HG02763 (cell line): ENCODE data around the gene ADGRV1.

Source experiments
- ATAC-seq: cut with Tn5 transposase; IDR thresholded peaks from one replicate; pipeline ENCODE4 v1.9.1; 2021; ENCODE audit warnings: mild to moderate bottlenecking, moderate library complexity; ENCODE audit not compliant: unreplicated experiment

Gene ADGRV1

GRCh38 chr5:90865180-90865579 lies 306.6 kb downstream of the ADGRV1 start:
- no peak for ATAC-seq

- no peak for ATAC-seq
Measured at GRCh38 chr5:90866333-90866732, 307.7 kb downstream of the ADGRV1 start.

- no peak for ATAC-seq
Measured at GRCh38 chr5:90866915-90867731, 308.5 kb downstream of the ADGRV1 start.

- no peak for ATAC-seq
Measured at GRCh38 chr5:90868799-90869198, 310.2 kb downstream of the ADGRV1 start.

- ATAC-seq = no peak
Measured at GRCh38 chr5:90871391-90871991, 312.9 kb downstream of the ADGRV1 start.

GRCh38 chr5:90873033-90873517 lies 314.5 kb downstream of the ADGRV1 start:
- no peak for ATAC-seq

GRCh38 chr5:90874066-90874465 lies 315.5 kb downstream of the ADGRV1 start:
- ATAC-seq = no peak

- ATAC-seq = no peak
Measured at GRCh38 chr5:90875456-90875855, 316.9 kb downstream of the ADGRV1 start.

GRCh38 chr5:90876366-90876765 lies 317.8 kb downstream of the ADGRV1 start:
- no peak for ATAC-seq

- ATAC-seq = no peak
Measured at GRCh38 chr5:90877049-90877448, 318.5 kb downstream of the ADGRV1 start.

GRCh38 chr5:90878081-90878480 lies 319.5 kb downstream of the ADGRV1 start:
- no peak for ATAC-seq

- no peak for ATAC-seq
Measured at GRCh38 chr5:90878549-90879196, 320.1 kb downstream of the ADGRV1 start.

- ATAC-seq = no peak
Measured at GRCh38 chr5:90881626-90882150, 323.1 kb downstream of the ADGRV1 start.

GRCh38 chr5:90882448-90882847 lies 323.9 kb downstream of the ADGRV1 start:
- no peak for ATAC-seq

- no peak for ATAC-seq
Measured at GRCh38 chr5:90885180-90885868, 326.7 kb downstream of the ADGRV1 start.

GRCh38 chr5:90886381-90886780 lies 327.8 kb downstream of the ADGRV1 start:
- no peak for ATAC-seq

GRCh38 chr5:90888511-90889324 lies 330.1 kb downstream of the ADGRV1 start:
- no peak for ATAC-seq

GRCh38 chr5:90889325-90889600 lies 330.7 kb downstream of the ADGRV1 start:
- ATAC-seq = no peak

- no peak for ATAC-seq
Measured at GRCh38 chr5:90890180-90890579, 331.6 kb downstream of the ADGRV1 start.

- no peak for ATAC-seq
Measured at GRCh38 chr5:90894866-90895420, 336.3 kb downstream of the ADGRV1 start.
